Stimulated activated CD4-positive, alpha-beta T cell treated with anti-CD3 and anti-CD28 coated beads, Interleukin-4, amount 100 ng/mL, for 48 hours (primary cell): ENCODE data around the gene IGSF23.

Experiments
- DNase-seq, 2 donors: peaks; one replicate each; pipeline ENCODE4 v3.0.0-alpha.2; 2020; ENCODE audit warnings: low read depth in 2 of 2

The IGSF23 gene

GRCh38 chr19:44613295-44614178 lies at the start of gene IGSF23:
Gene IGSF23, plus strand, starts transcription at chr19:44613563. Its CDS starts 83 bp downstream, at chr19:44613646.
- DNase-seq, result no peak

- no peak for DNase-seq
Measured at GRCh38 chr19:44566984-44567383, 46.4 kb upstream of the IGSF23 start.

- no peak for DNase-seq
Measured at GRCh38 chr19:44567745-44568144, 45.6 kb upstream of the IGSF23 start.

- DNase-seq, result no peak
Measured at GRCh38 chr19:44570603-44570983, 42.8 kb upstream of the IGSF23 start.

- DNase-seq, result peak; percentile 33 to 52
Measured at GRCh38 chr19:44570984-44571684, 42.2 kb upstream of the IGSF23 start.

- no peak for DNase-seq
Measured at GRCh38 chr19:44571830-44572580, 41.4 kb upstream of the IGSF23 start.

GRCh38 chr19:44572581-44572900 lies 40.8 kb upstream of the IGSF23 start:
- no peak for DNase-seq

- DNase-seq, result no peak
Measured at GRCh38 chr19:44573183-44573582, 40.2 kb upstream of the IGSF23 start.

- no peak for DNase-seq
Measured at GRCh38 chr19:44573627-44574026, 39.7 kb upstream of the IGSF23 start.

GRCh38 chr19:44574186-44574950 lies 39.0 kb upstream of the IGSF23 start:
- DNase-seq, result no peak

- no peak for DNase-seq
Measured at GRCh38 chr19:44575116-44575700, 38.2 kb upstream of the IGSF23 start.

- no peak for DNase-seq
Measured at GRCh38 chr19:44576843-44577565, 36.4 kb upstream of the IGSF23 start.

GRCh38 chr19:44577566-44577874 lies 35.8 kb upstream of the IGSF23 start:
- no peak for DNase-seq

- no peak for DNase-seq
Measured at GRCh38 chr19:44579663-44580365, 33.5 kb upstream of the IGSF23 start.

- DNase-seq, result no peak
Measured at GRCh38 chr19:44580366-44580895, 32.9 kb upstream of the IGSF23 start.

- DNase-seq, result no peak
Measured at GRCh38 chr19:44581288-44581687, 32.1 kb upstream of the IGSF23 start.

- peak; percentile 13 to 40 for DNase-seq
Measured at GRCh38 chr19:44582581-44583265, 30.6 kb upstream of the IGSF23 start.

GRCh38 chr19:44585371-44586133 lies 27.8 kb upstream of the IGSF23 start:
- no peak for DNase-seq
